Nasal cavity respiratory epithelium epithelial cell of viscerocranial mucosa (primary cell): ENCODE measurements around the gene CDK3. TPM values are rescaled to one million over a fixed set of nuclear protein-coding genes. Genes with fewer than 3 reads are reported as not detected.

Experiments
- total RNA-seq: library from RNA; depleted of rRNA; stranded (reverse); fragments of >200 nt; gene quantifications from 2 replicates; pipeline ENCODE4 v1.2.3, GENCODE V29; 2014

CDK3 gene
- 0.68 and 1.8 TPM in 2 replicates for total RNA-seq

DNA sequence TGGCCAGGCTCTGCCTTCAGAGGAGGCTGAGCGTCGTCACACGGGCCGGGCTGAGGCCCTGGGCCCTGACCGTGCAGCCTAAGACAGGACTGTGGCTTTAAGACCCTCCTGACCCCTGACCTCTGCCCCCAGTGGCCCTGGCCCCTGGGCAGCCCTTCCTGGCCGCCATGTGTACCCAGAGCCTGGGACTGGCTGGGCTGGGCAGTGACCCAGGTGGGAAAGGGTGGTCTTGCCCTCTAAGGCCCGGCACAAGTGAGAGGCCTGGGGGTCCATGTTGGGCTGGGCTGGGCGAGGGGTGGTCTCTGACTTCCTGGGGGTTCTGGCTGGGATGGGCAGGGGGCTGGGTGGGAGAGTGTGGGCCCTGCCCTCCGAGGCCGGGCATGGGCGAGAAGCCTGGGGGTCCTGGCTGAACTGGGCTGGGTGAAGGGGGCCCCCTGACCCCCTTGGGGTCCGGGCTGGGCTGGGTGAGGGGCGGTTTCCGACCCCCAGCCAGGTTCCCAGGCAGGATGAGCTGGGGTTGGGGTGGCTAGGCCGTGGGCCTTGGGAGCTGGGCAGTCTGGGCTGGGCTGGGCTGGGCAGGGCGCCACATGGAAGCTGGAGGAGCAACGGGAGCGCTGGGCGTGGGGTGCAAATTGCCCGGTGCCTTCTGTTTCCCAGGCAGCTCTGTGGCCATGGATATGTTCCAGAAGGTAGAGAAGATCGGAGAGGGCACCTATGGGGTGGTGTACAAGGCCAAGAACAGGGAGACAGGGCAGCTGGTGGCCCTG, at the start of gene CDK3:
CDK3 (plus strand) TSS at position 101 of the 767 bp plus-strand sequence; CDS start at position 672, 571 bp downstream.

DNA sequence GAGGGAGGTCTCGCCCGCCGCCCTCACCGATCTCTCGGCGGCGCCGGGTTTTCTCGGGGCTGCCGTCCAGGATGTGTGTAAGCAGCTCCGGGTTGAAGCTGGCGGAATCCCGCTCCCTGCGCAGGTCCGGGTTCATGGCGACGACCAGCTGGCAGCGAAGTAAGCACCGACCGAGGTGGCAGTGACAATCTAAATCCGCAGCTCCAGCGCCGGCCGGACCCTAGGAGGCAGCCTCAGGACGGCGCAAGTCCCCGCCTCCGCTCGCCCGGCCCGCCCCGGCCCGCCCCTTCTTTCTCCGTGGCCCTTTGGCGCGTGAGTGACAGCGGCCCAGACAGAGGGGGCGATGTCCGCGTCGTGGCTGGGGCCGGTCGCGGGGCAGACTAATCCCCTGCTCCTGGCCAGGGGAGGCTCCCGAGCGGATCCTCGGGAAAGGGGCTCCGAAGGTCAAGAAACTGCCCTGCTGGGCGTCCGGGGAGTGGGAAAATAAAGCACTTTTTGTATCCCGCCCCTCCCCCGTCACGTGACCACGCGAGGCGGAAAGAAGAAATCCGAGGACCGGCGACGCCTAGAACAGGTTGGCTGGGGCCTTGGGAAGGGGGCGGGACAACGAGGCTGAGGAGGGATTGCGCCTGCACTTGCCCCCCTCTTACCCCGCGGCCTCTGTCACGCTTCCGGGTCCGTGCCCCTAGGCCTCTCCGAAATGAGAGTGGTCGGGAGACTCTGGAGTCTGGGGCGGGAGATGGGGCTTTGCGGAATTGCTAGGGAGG, 21.5 kb upstream of the CDK3 start, which contains the start of the genes ACOX1 and TEN1:
ACOX1 (minus strand) TSS at position 229 of the 767 bp plus-strand sequence; CDS start at position 136, 93 bp downstream.
TEN1 (plus strand) TSS at position 303 of the 767 bp plus-strand sequence. CDS start 6,953 bp downstream, outside the sequence.

DNA sequence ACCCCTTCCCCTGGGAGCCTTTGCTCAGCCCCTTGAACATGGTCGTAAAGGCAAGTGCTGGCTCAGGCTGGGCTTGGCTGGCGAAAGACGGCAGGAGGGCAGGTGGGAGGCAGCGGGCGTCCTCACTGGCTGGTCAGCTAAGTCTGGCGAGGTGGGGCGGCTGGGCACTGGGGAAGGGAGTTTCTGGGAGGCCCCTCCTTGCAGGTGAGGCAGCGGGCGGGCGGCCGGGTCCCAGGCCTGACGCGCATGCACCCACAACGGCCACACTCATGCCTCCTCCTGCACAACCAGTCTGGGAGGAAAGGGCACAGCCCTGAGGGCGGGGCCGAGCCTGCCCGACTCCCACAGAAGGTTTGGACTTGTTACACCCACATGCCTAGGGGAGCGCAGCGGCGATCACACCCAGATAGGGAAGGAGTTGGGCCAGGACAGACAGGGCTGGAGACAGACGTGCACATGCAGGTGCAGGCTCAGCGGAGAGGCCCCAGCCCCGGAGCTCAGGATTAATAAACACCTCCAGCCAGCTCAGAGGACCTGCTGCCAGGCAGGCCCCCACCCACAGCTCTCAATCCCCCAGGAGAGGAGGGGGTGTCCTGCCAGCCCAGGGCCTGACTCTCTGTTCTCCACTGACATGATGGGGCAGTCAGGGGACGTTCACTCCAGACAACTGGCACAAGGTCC, 26.6 kb downstream of the CDK3 start, which contains the start of gene EVPL:
EVPL (minus strand) TSS at position 148 of the 681 bp plus-strand sequence; CDS start at position 40, 108 bp downstream.

Other genes starting within 250 kb of the CDK3 start
- 9.9 and 16.0 TPM in 2 replicates for gene GALK1, start 235.7 kb upstream of the CDK3 start, total RNA-seq
- 9.2 and 16.2 TPM in 2 replicates for gene UNK, start 216.0 kb upstream of the CDK3 start, total RNA-seq
- gene UNC13D, start 156.5 kb upstream of the CDK3 start, total RNA-seq = 13.7 and 14.8 TPM in 2 replicates
- gene WBP2, start 145.5 kb upstream of the CDK3 start, total RNA-seq = 29.7 and 40.7 TPM in 2 replicates
- 14.4 and 47.8 TPM in 2 replicates for gene TRIM47, start 122.3 kb upstream of the CDK3 start, total RNA-seq
- gene TRIM65, start 103.9 kb upstream of the CDK3 start, total RNA-seq = 18.1 and 25.3 TPM in 2 replicates
- gene MRPL38, start 96.0 kb upstream of the CDK3 start, total RNA-seq = 33.5 TPM in 2 replicates
- gene FBF1, start 59.8 kb upstream of the CDK3 start, total RNA-seq = 11.3 and 18.5 TPM in 2 replicates
- 37.3 and 72.5 TPM in 2 replicates for gene ACOX1, start 21.7 kb upstream of the CDK3 start, total RNA-seq
- gene TEN1, start 21.6 kb upstream of the CDK3 start, total RNA-seq = 12.9 and 20.5 TPM in 2 replicates
- 40.3 and 69.8 TPM in 2 replicates for gene EVPL, start 26.5 kb downstream of the CDK3 start, total RNA-seq
- gene SRP68, start 71.7 kb downstream of the CDK3 start, total RNA-seq = 44.1 and 75.0 TPM in 2 replicates
- gene GALR2, start 73.9 kb downstream of the CDK3 start, total RNA-seq = 0.14 TPM in 1 of 2 replicates, not detected in the other
- not detected in 2 replicates for gene ZACN, start 78.3 kb downstream of the CDK3 start, total RNA-seq
- gene EXOC7, start 102.9 kb downstream of the CDK3 start, total RNA-seq = 36.2 and 66.5 TPM in 2 replicates
- gene FOXJ1, start 140.4 kb downstream of the CDK3 start, total RNA-seq = not detected in 2 replicates
- gene RNF157, start 239.6 kb downstream of the CDK3 start, total RNA-seq = under 0.01 TPM in 1 of 2 replicates, not detected in the other